Measurements from ENCODE around the gene FGL2.

- TF ChIP-seq CTCF (IDR thresholded peaks at IDR 0.05) (no peak), EP300 (IDR thresholded peaks at IDR 0.05; ENCODE audit: low read depth) (no peak), POLR2A (IDR thresholded peaks at IDR 0.05) (no peak)
Measured at GRCh38 chr7:77232467-77232866, 32.8 kb upstream of the FGL2 start.

Data from transverse colon (tissue), 3 donors.